Lower leg skin (tissue), 3 donors: ENCODE measurements around the gene CRYAB.

Source experiments
- CTCF ChIP-seq, 3 donors: fragments of 450-650 bp; IDR thresholded peaks; one replicate each; pipeline ENCODE4 v1.5.1; 2016; ENCODE audit warnings: antibody characterized with exemption in 3 of 3, mild to moderate bottlenecking in 3 of 3, moderate library complexity in 2 of 3
- POLR2A ChIP-seq, 2 donors: fragments of 450-650 bp; IDR thresholded peaks; one replicate each; pipeline ENCODE4 v1.6.1; 2016 to 2017; ENCODE audit warnings: antibody characterized with exemption in 2 of 2, mild to moderate bottlenecking in 1 of 2, moderate library complexity in 1 of 2

DNA sequence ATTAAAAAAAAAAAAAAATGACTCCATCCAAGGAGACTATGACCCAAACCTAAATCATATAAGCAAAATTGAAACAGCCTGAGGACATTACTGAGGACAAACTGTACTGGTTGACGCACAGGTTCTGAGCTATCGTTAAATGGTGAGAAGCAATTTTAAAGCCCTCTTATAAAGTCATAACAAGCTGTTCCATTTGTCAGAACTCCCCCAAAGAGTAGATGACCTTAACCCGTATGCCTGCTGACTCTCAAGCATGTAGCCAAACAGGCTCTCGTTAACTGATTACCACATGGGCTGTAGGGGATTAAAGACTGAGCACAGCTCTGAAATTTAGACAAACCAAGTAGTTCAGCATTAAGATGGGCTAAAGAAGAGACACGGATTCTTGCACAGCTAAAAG, 2.2 kb downstream of the CRYAB start:
- TF ChIP-seq CTCF (IDR thresholded peaks at IDR 0.05) (no peak), POLR2A (IDR thresholded peaks at IDR 0.05) (no peak)
